Astrocyte (in vitro differentiated cells and primary cell): ENCODE data around the gene AP4S1. TPM values are rescaled to one million over a fixed set of nuclear protein-coding genes. Genes with fewer than 3 reads are reported as not detected.
"Not testable (repeated sequence)": the region's sequence is repeated elsewhere in the genome, so short reads cannot be mapped to it uniquely, and the experiment has no call there.

Source experiments
- DNase-seq: peaks from one replicate; pipeline ENCODE4 v3.0.0-alpha.2; 2010; ENCODE audit warnings: low read depth
- FAIRE-seq: peaks from 2 replicates; lab custom pipeline; 2011; peaks lifted over from hg19 to GRCh38; lab: Jason Lieb, UNC
- H2AFZ ChIP-seq: 2 replicates; pipeline ENCODE4 v1.6.0; 2012; ENCODE audit warnings: low read depth, low read length, inconsistent platforms
- H3K27ac ChIP-seq: 2 replicates; pipeline ENCODE4 v1.5.1; 2011; ENCODE audit warnings: low read depth, low read length, inconsistent platforms
- H3K27me3 ChIP-seq: 2 replicates; pipeline ENCODE4 v1.6.0; 2011; ENCODE audit warnings: low read length, inconsistent platforms; ENCODE audit not compliant: insufficient read depth
- H3K36me3 ChIP-seq: 2 replicates; pipeline ENCODE4 v1.5.1; 2011; ENCODE audit warnings: low read length, inconsistent platforms; ENCODE audit not compliant: insufficient read depth
- H3K4me1 ChIP-seq: 2 replicates; pipeline ENCODE4 v1.5.1; 2011; ENCODE audit warnings: low read length, inconsistent platforms; ENCODE audit not compliant: insufficient read depth
- H3K4me2 ChIP-seq: 2 replicates; pipeline ENCODE4 v1.6.0; 2012; ENCODE audit warnings: low read length, inconsistent platforms
- H3K4me3 ChIP-seq: 2 replicates; pipeline ENCODE4 v1.5.1; 2011; ENCODE audit warnings: low read depth, mild to moderate bottlenecking, low read length, inconsistent platforms; ENCODE audit not compliant: insufficient read depth
- H3K79me2 ChIP-seq: 2 replicates; pipeline ENCODE4 v1.6.0; 2012; ENCODE audit warnings: mild to moderate bottlenecking, low read length, inconsistent platforms; ENCODE audit not compliant: insufficient read depth
- H3K9ac ChIP-seq: 2 replicates; pipeline ENCODE4 v1.6.0; 2012; ENCODE audit warnings: mild to moderate bottlenecking, low read length, inconsistent platforms
- H3K9me3 ChIP-seq: 2 replicates; pipeline ENCODE4 v1.5.1; 2012; ENCODE audit warnings: low read depth, mild to moderate bottlenecking, low read length, inconsistent platforms; ENCODE audit not compliant: insufficient read depth
- H4K20me1 ChIP-seq: 2 replicates; pipeline ENCODE4 v1.6.0; 2012; ENCODE audit warnings: low read length, inconsistent platforms; ENCODE audit not compliant: insufficient read depth
- H3K27ac Mint-ChIP-seq: one replicate; pipeline ENCODE4 v1.8.0; 2021; ENCODE audit warnings: mild to moderate bottlenecking, mixed read lengths; ENCODE audit not compliant: unreplicated experiment
- H3K27me3 Mint-ChIP-seq: one replicate; pipeline ENCODE4 v1.8.0; 2021; ENCODE audit warnings: low read depth, mixed read lengths; ENCODE audit not compliant: unreplicated experiment
- H3K36me3 Mint-ChIP-seq: one replicate; pipeline ENCODE4 v1.8.0; 2021; ENCODE audit warnings: low read depth, mixed read lengths; ENCODE audit not compliant: unreplicated experiment
- H3K4me1 Mint-ChIP-seq: one replicate; pipeline ENCODE4 v1.8.0; 2021; ENCODE audit warnings: low read depth, mixed read lengths; ENCODE audit not compliant: unreplicated experiment
- H3K4me3 Mint-ChIP-seq: one replicate; pipeline ENCODE4 v1.8.0; 2021; ENCODE audit warnings: mild to moderate bottlenecking, moderate library complexity, mixed read lengths; ENCODE audit not compliant: unreplicated experiment
- H3K9me3 Mint-ChIP-seq: one replicate; pipeline ENCODE4 v1.8.0; 2021; ENCODE audit warnings: mild to moderate bottlenecking, mixed read lengths; ENCODE audit not compliant: unreplicated experiment
- CTCF ChIP-seq: IDR thresholded peaks from 2 replicates; pipeline ENCODE4 v1.5.1; 2011; ENCODE audit warnings: low read depth, mild to moderate bottlenecking, inconsistent platforms, low read length, moderate library complexity; ENCODE audit not compliant: insufficient read depth
- EZH2 ChIP-seq: IDR thresholded peaks from 2 replicates; pipeline ENCODE4 v1.6.1; 2012; ENCODE audit warnings: mild to moderate bottlenecking, low read length, inconsistent platforms; ENCODE audit not compliant: insufficient read depth
- total RNA-seq: library from RNA; stranded (reverse); gene quantifications from 2 replicates; pipeline ENCODE4 v1.2.1, GENCODE V29; 2021

The AP4S1 gene
- total RNA-seq, 1 donor from 2014 or later, result 5.7 TPM

GRCh38 chr14:31060253-31060875, 34.9 kb downstream of the AP4S1 start:
- peaks cover 10% of the 10 kb centered on the region for H3K4me1 ChIP-seq
- H3K9ac ChIP-seq, result no peak overlapping the region
- Mint-ChIP-seq H3K4me3 (no peak overlapping the region), H3K9me3 (no peaks in the 10 kb centered on the region), H3K4me1 (peaks cover 18% of the 10 kb centered on the region), H3K36me3 (no peaks in the 10 kb centered on the region), H3K27ac (peak overlapping the region; percentile 69), H3K27me3 (no peaks in the 10 kb centered on the region)
- no peaks in the 10 kb centered on the region for H4K20me1 ChIP-seq
- no peak for FAIRE-seq
- H3K27me3 ChIP-seq, result no peaks in the 10 kb centered on the region
- H3K36me3 ChIP-seq, result no peaks in the 10 kb centered on the region
- DNase-seq, result no peak
- H3K9me3 ChIP-seq, result no peaks in the 10 kb centered on the region
- no peak overlapping the region for H3K4me3 ChIP-seq
- H3K79me2 ChIP-seq, result no peaks in the 10 kb centered on the region
- no peak overlapping the region for H3K27ac ChIP-seq
- no peak overlapping the region for H2AFZ ChIP-seq
- TF ChIP-seq EZH2, result no peak
- no peak for TF ChIP-seq CTCF
- H3K4me2 ChIP-seq, result no peak overlapping the region

GRCh38 chr14:31062908-31063307, 37.5 kb downstream of the AP4S1 start:
- not testable (repeated sequence) for H2AFZ ChIP-seq, H3K27ac Mint-ChIP-seq, H3K4me3 Mint-ChIP-seq, H3K4me1 ChIP-seq, H3K9ac ChIP-seq, H4K20me1 ChIP-seq, H3K36me3 Mint-ChIP-seq, DNase-seq, H3K27me3 Mint-ChIP-seq, H3K36me3 ChIP-seq, H3K9me3 Mint-ChIP-seq, H3K9me3 ChIP-seq, H3K4me3 ChIP-seq, H3K27ac ChIP-seq, H3K79me2 ChIP-seq, H3K27me3 ChIP-seq, FAIRE-seq, H3K4me2 ChIP-seq
- H3K4me1 Mint-ChIP-seq, result peaks cover 16% of the 10 kb centered on the region

DNA sequence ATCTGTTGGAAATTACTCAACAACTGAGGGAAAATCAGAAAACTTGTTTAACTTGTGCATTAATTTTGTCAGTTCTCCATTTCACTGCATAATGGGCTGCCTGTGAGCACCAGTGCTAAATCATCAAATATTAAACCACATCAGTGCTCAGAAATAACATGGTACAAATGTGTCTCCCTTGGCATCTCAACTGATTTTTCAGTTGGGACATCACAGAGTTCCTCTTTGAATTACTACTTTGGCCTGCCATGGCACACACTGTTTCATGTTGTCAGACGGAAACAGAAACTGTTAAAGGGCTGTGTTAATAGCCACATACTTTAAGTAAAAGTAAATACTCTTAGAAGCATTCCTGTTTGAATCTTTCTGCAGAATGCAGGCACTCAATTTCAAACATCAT, 42.8 kb downstream of the AP4S1 start:
- FAIRE-seq, result no peak
- no peaks in the 10 kb centered on the region for H3K27me3 ChIP-seq
- Mint-ChIP-seq H3K4me3 (no peak overlapping the region), H3K27ac (no peak overlapping the region), H3K36me3 (peaks cover 1% of the 10 kb centered on the region), H3K9me3 (no peaks in the 10 kb centered on the region), H3K27me3 (no peaks in the 10 kb centered on the region), H3K4me1 (peaks cover 12% of the 10 kb centered on the region)
- H3K27ac ChIP-seq, result no peak overlapping the region
- H3K4me2 ChIP-seq, result no peak overlapping the region
- H3K4me1 ChIP-seq, result no peaks in the 10 kb centered on the region
- no peaks in the 10 kb centered on the region for H3K79me2 ChIP-seq
- H3K9ac ChIP-seq, result no peak overlapping the region
- no peak overlapping the region for H3K4me3 ChIP-seq
- H3K9me3 ChIP-seq, result no peaks in the 10 kb centered on the region
- no peak for TF ChIP-seq CTCF
- TF ChIP-seq EZH2, result no peak
- H4K20me1 ChIP-seq, result no peaks in the 10 kb centered on the region
- no peak overlapping the region for H2AFZ ChIP-seq
- H3K36me3 ChIP-seq, result no peaks in the 10 kb centered on the region
- no peak for DNase-seq
